A549 (cell line): Measurements from ENCODE around the gene FAT1. TPM values are rescaled to one million over a fixed set of nuclear protein-coding genes. Genes with fewer than 3 reads are reported as not detected.

Source experiments
- ATAC-seq, 2 experiments: fragments of 200-7000 bp in 1 of 2; fragments of >200 bp in 1 of 2; cut with Nextera tagmentation in 1 of 2; cut with Tn5 transposase in 1 of 2; 3 replicates each; pipeline versions ENCODE4 v1.8.0 to v1.9.1; 2018 to 2020; ENCODE audit warnings: mild to moderate bottlenecking in 1 of 2, moderate library complexity in 1 of 2
- CTCF ChIA-PET: fragments of 300-600 bp; sonication (Branson Sonifier 250); formaldehyde crosslinking; extraction: SDS; loops from one replicate; lab custom pipeline; 2021; ENCODE audit warnings: antibody characterized with exemption, inconsistent platforms; lab: Yijun Ruan, JAX
- POLR2A ChIA-PET: fragments of 350-600 bp; formaldehyde crosslinking; extraction: SDS; loops from one replicate; lab custom pipeline; 2021; ENCODE audit warnings: antibody characterized with exemption, inconsistent platforms; lab: Yijun Ruan, JAX
- DNase-seq, 2 experiments: peaks; one replicate each; pipeline versions ENCODE4 v3.0.0 to v3.0.0-alpha.2; 2011 to 2016; ENCODE audit warnings: low read depth in 1 of 2, low spot score in 1 of 2
- FAIRE-seq: peaks from 2 replicates; lab custom pipeline; 2011; peaks lifted over from hg19 to GRCh38; lab: Jason Lieb, UNC
- H3K27ac ChIP-seq, 2 experiments: fragments of >200 bp; sonication (Bioruptor Twin); formaldehyde crosslinking; 3 replicates each; pipeline ENCODE4 v1.5.1; 2016 to 2017
- H3K4me1 ChIP-seq: fragments of >200 bp; sonication (Bioruptor Twin); formaldehyde crosslinking; 3 replicates; pipeline ENCODE4 v1.6.1; 2016
- H3K4me2 ChIP-seq: fragments of >200 bp; sonication (Bioruptor Twin); formaldehyde crosslinking; 3 replicates; pipeline ENCODE4 v1.6.1; 2016
- H3K4me3 ChIP-seq: fragments of >200 bp; sonication (Bioruptor Twin); formaldehyde crosslinking; 3 replicates; pipeline ENCODE4 v1.5.1; 2016
- H3K9me3 ChIP-seq: fragments of >200 bp; sonication (Bioruptor Twin); formaldehyde crosslinking; 3 replicates; pipeline ENCODE4 v1.6.1; 2016
- BHLHE40 ChIP-seq: IDR thresholded peaks from 2 replicates; pipeline ENCODE4 v1.6.1; 2012; ENCODE audit warnings: low read depth, low read length, inconsistent platforms
- CBX8 ChIP-seq: fragments of 200-600 bp; sonication (generic); IDR thresholded peaks from 2 replicates; pipeline ENCODE4 v1.6.1; 2016
- CEBPB ChIP-seq, 2 experiments: fragments of >200 bp in 1 of 2; sonication (Bioruptor Twin) in 1 of 2; formaldehyde crosslinking in 1 of 2; IDR thresholded peaks; 2 replicates each; pipeline ENCODE4 v1.6.1; 2012 to 2016
- CHD4 ChIP-seq: fragments of 200-600 bp; sonication (generic); IDR thresholded peaks from 2 replicates; pipeline ENCODE4 v1.6.1; 2016; ENCODE audit warnings: antibody characterized with exemption, mild to moderate bottlenecking, borderline replicate concordance
- EHF ChIP-seq: fragments of 250-450 bp; sonication (Bioruptor Pico); IDR thresholded peaks from 2 replicates; pipeline ENCODE4 v1.5.0; 2020; ENCODE audit warnings: mild to moderate bottlenecking
- ESRRA ChIP-seq: fragments of 150-350 bp; IDR thresholded peaks from 2 replicates; pipeline ENCODE4 v1.6.1; 2014; ENCODE audit warnings: mild to moderate bottlenecking, low read length, borderline replicate concordance
- FOSB ChIP-seq: fragments of 250-450 bp; sonication (Bioruptor Pico); IDR thresholded peaks from 2 replicates; pipeline ENCODE4 v1.5.0; 2020; ENCODE audit warnings: mild to moderate bottlenecking, moderate library complexity
- FOXS1 ChIP-seq: fragments of 250-450 bp; sonication (Bioruptor Pico); IDR thresholded peaks from 2 replicates; pipeline ENCODE4 v1.5.0; 2020; ENCODE audit warnings: mild to moderate bottlenecking, moderate library complexity
- HDAC2 ChIP-seq: fragments of 200-600 bp; sonication (generic); IDR thresholded peaks from 2 replicates; pipeline ENCODE4 v1.6.1; 2016
- HEYL ChIP-seq: fragments of 250-450 bp; sonication (Bioruptor Pico); IDR thresholded peaks from 2 replicates; pipeline ENCODE4 v1.8.0; 2021; ENCODE audit warnings: mild to moderate bottlenecking, moderate library complexity
- HOXA7 ChIP-seq: fragments of 250-450 bp; sonication (Bioruptor Pico); IDR thresholded peaks from 2 replicates; pipeline ENCODE4 v1.5.0; 2020; ENCODE audit warnings: mild to moderate bottlenecking, moderate library complexity
- KDM1A ChIP-seq: fragments of 200-600 bp; sonication (generic); IDR thresholded peaks from 2 replicates; pipeline ENCODE4 v1.6.1; 2016; ENCODE audit warnings: low read depth, mild to moderate bottlenecking
- MAZ ChIP-seq: fragments of 150-350 bp; IDR thresholded peaks from 2 replicates; pipeline ENCODE4 v1.6.1; 2014; ENCODE audit warnings: antibody characterized with exemption, low read depth, low read length, borderline replicate concordance
- POLR2A ChIP-seq: IDR thresholded peaks from 2 replicates; pipeline ENCODE4 v1.6.1; 2012; ENCODE audit warnings: mild to moderate bottlenecking, low read length
- RFX5 ChIP-seq: fragments of 450-650 bp; IDR thresholded peaks from 2 replicates; pipeline ENCODE4 v1.7.1; 2014; ENCODE audit warnings: antibody characterized with exemption, mild to moderate bottlenecking, moderate library complexity
- RNF2 ChIP-seq: fragments of 200-600 bp; sonication (generic); IDR thresholded peaks from 2 replicates; pipeline ENCODE4 v1.6.1; 2016; ENCODE audit warnings: low read depth, mild to moderate bottlenecking, antibody characterized with exemption, moderate library complexity, borderline replicate concordance
- SMC3 ChIP-seq: fragments of >200 bp; sonication (Bioruptor Twin); formaldehyde crosslinking; IDR thresholded peaks from 3 replicates; pipeline ENCODE4 v1.6.1; 2018; ENCODE audit warnings: inconsistent platforms
- SREBF2 ChIP-seq: fragments of 450-650 bp; IDR thresholded peaks from 2 replicates; pipeline ENCODE4 v1.6.1; 2014; ENCODE audit warnings: mild to moderate bottlenecking, moderate library complexity
- WGBS: methylation state at CpG from one replicate; pipeline ENCODE4 v1.1.6; 2017; ENCODE audit errors: missing lambda C conversion rate; 5-methylcytosine and 5-hydroxymethylcytosine counted together
- polyA plus RNA-seq, 4 experiments: library from polyadenylated mRNA; depleted of rRNA in 3 of 4; stranded (reverse); fragments of >200 nt; fragmentation: RNase III in 1 of 4; extraction: RNeasy Plus Mini Kit Qiagen cat#74134 plus additional on column Dnase treatment in 1 of 4; gene quantifications; 2 replicates in 3 of 4; 3 replicates in 1 of 4; pipeline ENCODE4 v1.2.3, GENCODE V29; 2011 to 2017
- TF ChIP-seq, protein P1 (sequence below): fragments of 450-650 bp; IDR thresholded peaks from 2 replicates; pipeline ENCODE4 v1.6.1; 2014; ENCODE audit warnings: antibody characterized with exemption
- TF ChIP-seq, protein P2 (sequence below): IDR thresholded peaks from 2 replicates; pipeline ENCODE4 v1.6.1; 2012; ENCODE audit warnings: low read depth, borderline replicate concordance
- TF ChIP-seq, protein P3 (sequence below): IDR thresholded peaks from 2 replicates; pipeline ENCODE4 v1.6.1; 2012
- TF ChIP-seq, protein P4 (sequence below): fragments of 150-350 bp; IDR thresholded peaks from 2 replicates; pipeline ENCODE4 v1.6.1; 2014; ENCODE audit warnings: low read depth, mild to moderate bottlenecking, low read length
- TF ChIP-seq, protein P5 (sequence below): fragments of 250-450 bp; sonication (Bioruptor Pico); IDR thresholded peaks from 2 replicates; pipeline ENCODE4 v1.5.0; 2021; ENCODE audit warnings: mild to moderate bottlenecking, moderate library complexity, borderline replicate concordance
- TF ChIP-seq, protein P6 (sequence below): fragments of >200 bp; sonication (Bioruptor Twin); formaldehyde crosslinking; IDR thresholded peaks from 3 replicates; pipeline ENCODE4 v1.6.1; 2016

The FAT1 gene
- polyA plus RNA-seq, 2 of the 4 experiments (the other 2 are of a cell fraction): 62.2 to 177 TPM

DNA sequence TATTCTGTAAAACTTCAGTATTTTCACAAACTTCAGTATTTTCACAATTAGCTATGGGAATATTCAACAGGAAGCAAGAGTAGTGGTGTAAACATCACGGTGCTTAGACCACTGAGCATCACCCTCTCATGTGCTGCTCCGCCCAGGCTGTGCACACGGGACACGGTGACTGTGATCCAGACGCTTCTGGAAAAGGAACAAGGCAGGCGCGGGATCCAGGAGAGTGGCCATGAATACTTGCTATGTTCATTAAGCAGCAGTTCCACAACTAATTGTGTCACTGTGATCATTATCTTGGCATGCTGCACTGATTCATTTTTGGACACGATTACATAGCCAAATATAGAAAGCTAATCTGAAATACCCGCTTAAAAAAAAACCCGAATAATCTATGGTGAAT, 19.6 kb upstream of the FAT1 start:
- no peak for TF ChIP-seq FOXS1 (CRISPR knock-in tag)
- no peak for TF ChIP-seq HDAC2
- TF ChIP-seq, protein P1, sequence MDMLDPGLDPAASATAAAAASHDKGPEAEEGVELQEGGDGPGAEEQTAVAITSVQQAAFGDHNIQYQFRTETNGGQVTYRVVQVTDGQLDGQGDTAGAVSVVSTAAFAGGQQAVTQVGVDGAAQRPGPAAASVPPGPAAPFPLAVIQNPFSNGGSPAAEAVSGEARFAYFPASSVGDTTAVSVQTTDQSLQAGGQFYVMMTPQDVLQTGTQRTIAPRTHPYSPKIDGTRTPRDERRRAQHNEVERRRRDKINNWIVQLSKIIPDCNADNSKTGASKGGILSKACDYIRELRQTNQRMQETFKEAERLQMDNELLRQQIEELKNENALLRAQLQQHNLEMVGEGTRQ: no peak
- TF ChIP-seq RNF2: no peak
- no peak for TF ChIP-seq ESRRA
- TF ChIP-seq SMC3: no peak
- TF ChIP-seq, protein P2, sequence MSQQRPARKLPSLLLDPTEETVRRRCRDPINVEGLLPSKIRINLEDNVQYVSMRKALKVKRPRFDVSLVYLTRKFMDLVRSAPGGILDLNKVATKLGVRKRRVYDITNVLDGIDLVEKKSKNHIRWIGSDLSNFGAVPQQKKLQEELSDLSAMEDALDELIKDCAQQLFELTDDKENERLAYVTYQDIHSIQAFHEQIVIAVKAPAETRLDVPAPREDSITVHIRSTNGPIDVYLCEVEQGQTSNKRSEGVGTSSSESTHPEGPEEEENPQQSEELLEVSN: no peak
- TF ChIP-seq CHD4: no peak
- TF ChIP-seq, protein P3, sequence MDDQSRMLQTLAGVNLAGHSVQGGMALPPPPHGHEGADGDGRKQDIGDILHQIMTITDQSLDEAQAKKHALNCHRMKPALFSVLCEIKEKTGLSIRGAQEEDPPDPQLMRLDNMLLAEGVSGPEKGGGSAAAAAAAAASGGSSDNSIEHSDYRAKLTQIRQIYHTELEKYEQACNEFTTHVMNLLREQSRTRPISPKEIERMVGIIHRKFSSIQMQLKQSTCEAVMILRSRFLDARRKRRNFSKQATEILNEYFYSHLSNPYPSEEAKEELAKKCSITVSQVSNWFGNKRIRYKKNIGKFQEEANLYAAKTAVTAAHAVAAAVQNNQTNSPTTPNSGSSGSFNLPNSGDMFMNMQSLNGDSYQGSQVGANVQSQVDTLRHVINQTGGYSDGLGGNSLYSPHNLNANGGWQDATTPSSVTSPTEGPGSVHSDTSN: no peak
- no peak for TF ChIP-seq HOXA7 (CRISPR knock-in tag)
- no peak for TF ChIP-seq RFX5
- CTCF ChIA-PET: no interaction called here
- 83% methylated on average over 10 of the region's 10 CpGs for WGBS
- Histone ChIP-seq H3K9me3 (no peaks in the 10 kb centered on the region), H3K27ac (no peak overlapping the region), H3K4me2 (no peak overlapping the region), H3K4me3 (no peak overlapping the region), H3K4me1 (no peaks in the 10 kb centered on the region)
- DNase-seq: no peak
- FAIRE-seq: no peak
- POLR2A ChIA-PET: no interaction called here
- ATAC-seq: no peak

DNA sequence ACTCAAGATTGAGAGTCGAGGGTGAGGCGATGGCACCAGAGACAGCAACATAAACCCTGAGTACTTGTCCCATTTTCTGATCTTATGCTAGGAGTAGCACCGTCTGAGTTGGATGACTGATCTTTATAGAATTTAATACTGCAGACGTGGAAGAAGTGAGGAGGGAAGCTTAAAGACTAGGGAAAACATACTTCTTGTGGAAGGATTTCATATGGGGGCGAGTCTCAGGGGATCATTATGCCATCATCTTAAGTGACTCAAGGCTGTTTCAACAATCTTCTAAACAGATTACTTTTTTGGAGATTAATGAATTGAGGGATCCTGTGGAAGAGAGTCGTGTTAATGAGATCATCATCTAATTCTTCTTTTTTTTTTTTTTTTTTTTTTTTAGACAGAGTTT, 17.2 kb upstream of the FAT1 start:
- Histone ChIP-seq H3K4me2 (no peak overlapping the region), H3K27ac (no peak overlapping the region)
- 89% methylated on average over 6 of the region's 6 CpGs for WGBS
- no peak for DNase-seq
- TF ChIP-seq, protein P4, sequence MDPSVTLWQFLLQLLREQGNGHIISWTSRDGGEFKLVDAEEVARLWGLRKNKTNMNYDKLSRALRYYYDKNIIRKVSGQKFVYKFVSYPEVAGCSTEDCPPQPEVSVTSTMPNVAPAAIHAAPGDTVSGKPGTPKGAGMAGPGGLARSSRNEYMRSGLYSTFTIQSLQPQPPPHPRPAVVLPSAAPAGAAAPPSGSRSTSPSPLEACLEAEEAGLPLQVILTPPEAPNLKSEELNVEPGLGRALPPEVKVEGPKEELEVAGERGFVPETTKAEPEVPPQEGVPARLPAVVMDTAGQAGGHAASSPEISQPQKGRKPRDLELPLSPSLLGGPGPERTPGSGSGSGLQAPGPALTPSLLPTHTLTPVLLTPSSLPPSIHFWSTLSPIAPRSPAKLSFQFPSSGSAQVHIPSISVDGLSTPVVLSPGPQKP: no peak
- TF ChIP-seq POLR2A: no peak
- TF ChIP-seq, protein P3: no peak
- no peak for TF ChIP-seq KDM1A
- TF ChIP-seq SREBF2: no peak
- no peak for TF ChIP-seq CBX8
- TF ChIP-seq, protein P5, sequence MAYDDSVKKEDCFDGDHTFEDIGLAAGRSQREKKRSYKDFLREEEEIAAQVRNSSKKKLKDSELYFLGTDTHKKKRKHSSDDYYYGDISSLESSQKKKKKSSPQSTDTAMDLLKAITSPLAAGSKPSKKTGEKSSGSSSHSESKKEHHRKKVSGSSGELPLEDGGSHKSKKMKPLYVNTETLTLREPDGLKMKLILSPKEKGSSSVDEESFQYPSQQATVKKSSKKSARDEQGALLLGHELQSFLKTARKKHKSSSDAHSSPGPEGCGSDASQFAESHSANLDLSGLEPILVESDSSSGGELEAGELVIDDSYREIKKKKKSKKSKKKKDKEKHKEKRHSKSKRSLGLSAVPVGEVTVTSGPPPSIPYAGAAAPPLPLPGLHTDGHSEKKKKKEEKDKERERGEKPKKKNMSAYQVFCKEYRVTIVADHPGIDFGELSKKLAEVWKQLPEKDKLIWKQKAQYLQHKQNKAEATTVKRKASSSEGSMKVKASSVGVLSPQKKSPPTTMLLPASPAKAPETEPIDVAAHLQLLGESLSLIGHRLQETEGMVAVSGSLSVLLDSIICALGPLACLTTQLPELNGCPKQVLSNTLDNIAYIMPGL: no peak
- no peak for TF ChIP-seq HEYL (CRISPR knock-in tag)
- no peak for TF ChIP-seq EHF (CRISPR knock-in tag)
- TF ChIP-seq CEBPB (IDR thresholded peaks at IDR 0.05): no peak
- TF ChIP-seq SMC3: no peak
- no peak for TF ChIP-seq MAZ
- TF ChIP-seq BHLHE40: no peak
- TF ChIP-seq FOSB (CRISPR knock-in tag): no peak
- TF ChIP-seq, protein P6, sequence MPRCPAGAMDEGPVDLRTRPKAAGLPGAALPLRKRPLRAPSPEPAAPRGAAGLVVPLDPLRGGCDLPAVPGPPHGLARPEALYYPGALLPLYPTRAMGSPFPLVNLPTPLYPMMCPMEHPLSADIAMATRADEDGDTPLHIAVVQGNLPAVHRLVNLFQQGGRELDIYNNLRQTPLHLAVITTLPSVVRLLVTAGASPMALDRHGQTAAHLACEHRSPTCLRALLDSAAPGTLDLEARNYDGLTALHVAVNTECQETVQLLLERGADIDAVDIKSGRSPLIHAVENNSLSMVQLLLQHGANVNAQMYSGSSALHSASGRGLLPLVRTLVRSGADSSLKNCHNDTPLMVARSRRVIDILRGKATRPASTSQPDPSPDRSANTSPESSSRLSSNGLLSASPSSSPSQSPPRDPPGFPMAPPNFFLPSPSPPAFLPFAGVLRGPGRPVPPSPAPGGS: no peak
- TF ChIP-seq, protein P2: no peak
- TF ChIP-seq, all 56 proteins: peak for 0
- ChIA-PET POLR2A (no interaction called here), CTCF (interaction anchor here (1.4 kb wide), 1 partner anchor 11 kb away, joined by 3 read pairs; no protein-coding TSS in a partner anchor)
- H3K4me3 ChIP-seq: no peak overlapping the region
- ATAC-seq (no peak), FAIRE-seq (no peak)
- H3K9me3 ChIP-seq: no peaks in the 10 kb centered on the region
- peaks cover 8% of the 10 kb centered on the region for H3K4me1 ChIP-seq
